ENCODE measurements around the gene ARHGAP12.

Gene ARHGAP12

GRCh38 chr10:31928549-31929260 is at the start of gene ARHGAP12:
Gene ARHGAP12 (minus strand): TSS chr10:31928831. CDS start chr10:31908855, 19,976 bp downstream.
- no peak for TF ChIP-seq GATA3 (IDR thresholded peaks at IDR 0.05; ENCODE audit: low read depth, low read length)
- TF ChIP-seq GATA2 (IDR thresholded peaks at IDR 0.05; ENCODE audit: low read depth, low read length), result no peak

- TF ChIP-seq GATA2 (IDR thresholded peaks at IDR 0.05; ENCODE audit: low read depth, low read length) (no peak), GATA3 (IDR thresholded peaks at IDR 0.05; ENCODE audit: low read depth, low read length) (no peak)
These were observed 49.5 kb upstream of the ARHGAP12 start for GRCh38 chr10:31978156-31978483.

GRCh38 chr10:31977440-31978155 is 49.0 kb upstream of the ARHGAP12 start:
- TF ChIP-seq GATA3 (IDR thresholded peaks at IDR 0.05; ENCODE audit: low read depth, low read length) (no peak), GATA2 (IDR thresholded peaks at IDR 0.05; ENCODE audit: low read depth, low read length) (no peak)

GRCh38 chr10:31975157-31975765 is 46.6 kb upstream of the ARHGAP12 start:
- TF ChIP-seq GATA3 (IDR thresholded peaks at IDR 0.05; ENCODE audit: low read depth, low read length) (no peak), GATA2 (IDR thresholded peaks at IDR 0.05; ENCODE audit: low read depth, low read length) (no peak)

GRCh38 chr10:31974434-31975124 is 45.9 kb upstream of the ARHGAP12 start:
- TF ChIP-seq GATA2 (IDR thresholded peaks at IDR 0.05; ENCODE audit: low read depth, low read length), result no peak
- no peak for TF ChIP-seq GATA3 (IDR thresholded peaks at IDR 0.05; ENCODE audit: low read depth, low read length)

GRCh38 chr10:31972519-31973041 is 43.9 kb upstream of the ARHGAP12 start:
- TF ChIP-seq GATA2 (IDR thresholded peaks at IDR 0.05; ENCODE audit: low read depth, low read length), result no peak
- no peak for TF ChIP-seq GATA3 (IDR thresholded peaks at IDR 0.05; ENCODE audit: low read depth, low read length)

GRCh38 chr10:31963589-31963980 is 35.0 kb upstream of the ARHGAP12 start:
- TF ChIP-seq GATA3 (IDR thresholded peaks at IDR 0.05; ENCODE audit: low read depth, low read length) (no peak), GATA2 (IDR thresholded peaks at IDR 0.05; ENCODE audit: low read depth, low read length) (no peak)

GRCh38 chr10:31962826-31963588 is 34.4 kb upstream of the ARHGAP12 start:
- TF ChIP-seq GATA3 (IDR thresholded peaks at IDR 0.05; ENCODE audit: low read depth, low read length) (no peak), GATA2 (IDR thresholded peaks at IDR 0.05; ENCODE audit: low read depth, low read length) (no peak)

GRCh38 chr10:31961277-31962074 is 32.8 kb upstream of the ARHGAP12 start:
- TF ChIP-seq GATA2 (IDR thresholded peaks at IDR 0.05; ENCODE audit: low read depth, low read length) (no peak), GATA3 (IDR thresholded peaks at IDR 0.05; ENCODE audit: low read depth, low read length) (no peak)

GRCh38 chr10:31959461-31960173 is 31.0 kb upstream of the ARHGAP12 start:
- TF ChIP-seq GATA2 (IDR thresholded peaks at IDR 0.05; ENCODE audit: low read depth, low read length) (no peak), GATA3 (IDR thresholded peaks at IDR 0.05; ENCODE audit: low read depth, low read length) (no peak)

- TF ChIP-seq GATA2 (IDR thresholded peaks at IDR 0.05; ENCODE audit: low read depth, low read length) (no peak), GATA3 (IDR thresholded peaks at IDR 0.05; ENCODE audit: low read depth, low read length) (no peak)
These were observed 30.2 kb upstream of the ARHGAP12 start for GRCh38 chr10:31958856-31959255.
